AML-193 (cell line): ENCODE results near the gene ATP1B2.
"Not testable (repeated sequence)": the region's sequence is repeated elsewhere in the genome, so short reads cannot be mapped to it uniquely, and the experiment has no call there.

Experiments
- DNase-seq, 2 experiments: peaks; one replicate each; lab custom pipeline; 2025; lab: John Stamatoyannopoulos, UW

The ATP1B2 gene

DNA sequence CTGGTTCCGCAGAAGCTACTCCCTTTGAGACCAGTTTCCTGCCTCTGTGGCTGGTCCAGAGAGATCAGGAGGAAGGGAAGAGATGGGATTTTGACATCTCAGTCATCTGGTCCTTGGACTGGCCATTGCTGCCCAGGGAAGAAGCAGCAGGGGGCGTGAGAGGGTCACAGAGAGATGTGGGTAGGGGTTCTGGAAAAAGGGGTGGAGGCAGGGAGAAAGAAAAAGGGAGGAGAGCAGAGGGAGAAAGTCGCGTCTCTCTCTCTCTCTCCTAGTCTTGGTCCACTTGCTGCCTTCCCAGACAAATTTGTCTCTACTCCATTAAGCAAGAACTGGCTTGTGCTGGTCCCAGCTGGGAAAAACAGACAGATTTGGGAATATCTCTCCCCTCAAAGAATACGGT is 16.3 kb upstream of the ATP1B2 start:
- DNase-seq: peak in 1 of 2 experiments; percentile 2

DNA sequence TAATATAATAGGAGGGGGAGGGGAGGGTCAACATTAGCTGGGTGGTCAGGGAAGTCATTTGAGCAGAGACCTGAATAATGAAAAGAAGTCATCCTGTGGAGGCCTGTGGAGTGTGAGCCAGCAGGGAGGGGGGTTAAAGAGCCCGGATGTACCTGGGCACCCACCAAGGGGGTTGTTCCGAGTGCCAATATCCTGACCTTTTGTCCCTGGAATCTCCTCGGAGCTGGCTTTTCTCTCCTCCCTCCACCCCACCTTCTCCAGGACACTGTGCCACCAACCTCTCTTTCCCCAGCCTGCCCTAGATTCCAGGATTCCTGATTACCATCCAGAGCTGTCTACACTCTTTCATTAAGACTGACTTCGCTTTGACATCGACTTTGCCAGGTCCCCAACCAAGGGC is 14.6 kb upstream of the ATP1B2 start:
- no peak for DNase-seq

DNA sequence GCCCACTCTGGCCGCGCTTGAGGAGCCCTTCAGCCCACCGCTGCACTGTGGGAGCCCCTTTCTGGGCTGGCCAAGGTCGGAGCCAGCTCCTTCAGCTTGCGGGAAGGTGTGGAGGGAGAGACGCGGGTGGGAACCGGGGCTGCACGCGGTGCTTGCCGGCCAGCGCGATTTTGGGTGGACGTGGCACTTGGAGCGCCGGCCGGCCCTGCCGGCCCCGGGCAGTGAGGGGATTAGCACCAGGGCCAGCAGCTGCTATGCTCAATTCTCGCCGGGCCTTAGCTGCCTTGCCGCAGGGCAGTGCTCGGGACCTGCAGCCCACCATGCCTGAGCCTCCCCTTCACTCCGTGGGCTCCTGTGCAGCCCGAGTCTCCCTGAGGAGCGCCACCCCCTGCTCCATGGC is 9.9 kb upstream of the ATP1B2 start:
- DNase-seq: no peak

DNA sequence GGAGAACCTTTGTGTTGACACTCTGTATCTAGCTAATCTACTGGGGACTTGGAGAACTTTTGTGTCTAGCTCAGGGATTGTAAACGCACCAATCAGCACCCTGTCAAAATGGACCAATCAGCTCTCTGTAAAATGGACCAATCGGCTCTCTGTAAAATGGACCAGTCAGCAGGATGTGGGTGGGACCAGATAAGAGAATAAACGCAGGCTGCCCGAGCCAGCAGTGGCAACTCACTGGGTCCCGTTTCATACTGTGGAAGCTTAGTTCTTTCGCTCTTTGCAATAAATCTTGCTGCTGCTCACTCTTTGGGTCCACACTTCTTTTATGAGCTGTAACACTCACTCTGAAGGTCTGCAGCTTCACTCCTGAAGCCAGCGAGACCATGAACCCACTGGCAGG is 9.1 kb upstream of the ATP1B2 start:
- not testable (repeated sequence) for DNase-seq

DNA sequence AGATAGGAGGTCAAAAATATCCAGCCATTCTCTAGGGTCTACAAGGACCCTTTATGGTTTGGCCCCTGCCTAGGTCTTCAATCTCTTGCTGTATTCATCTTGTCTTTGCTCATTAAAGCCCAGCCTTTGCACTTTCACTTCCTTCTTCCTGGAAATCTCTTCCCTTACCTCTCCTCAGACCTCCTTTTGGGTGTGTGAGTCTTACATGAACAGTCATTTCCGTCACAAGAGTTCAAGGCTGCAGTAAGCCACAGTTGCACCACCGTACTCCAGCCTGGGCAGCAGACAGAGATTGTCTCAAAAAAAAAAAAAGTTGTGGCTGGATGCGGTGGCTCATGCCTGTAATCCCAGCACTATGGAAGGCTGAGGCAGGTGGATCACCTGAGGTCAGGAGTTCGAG is 6.0 kb upstream of the ATP1B2 start:
- no peak for DNase-seq

DNA sequence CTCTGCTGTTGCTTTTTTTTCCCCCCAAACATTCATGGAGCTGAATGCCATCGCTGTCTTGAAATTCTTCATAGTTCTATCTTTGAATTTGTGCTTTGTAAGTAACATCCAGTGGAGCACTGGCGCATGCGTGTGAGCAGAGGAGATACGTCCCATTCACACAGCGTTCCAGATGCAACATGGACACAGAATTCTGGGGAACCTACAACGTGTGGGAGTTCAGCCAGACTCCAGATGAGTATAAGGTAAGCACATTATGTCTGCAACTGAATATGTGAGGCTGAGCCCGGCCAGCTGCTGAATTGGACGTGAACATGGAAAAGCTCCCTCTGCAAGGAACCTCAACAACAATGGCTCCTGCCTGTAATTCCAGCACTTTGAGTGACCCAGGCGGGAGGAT is 4.3 kb upstream of the ATP1B2 start:
- DNase-seq: no peak

DNA sequence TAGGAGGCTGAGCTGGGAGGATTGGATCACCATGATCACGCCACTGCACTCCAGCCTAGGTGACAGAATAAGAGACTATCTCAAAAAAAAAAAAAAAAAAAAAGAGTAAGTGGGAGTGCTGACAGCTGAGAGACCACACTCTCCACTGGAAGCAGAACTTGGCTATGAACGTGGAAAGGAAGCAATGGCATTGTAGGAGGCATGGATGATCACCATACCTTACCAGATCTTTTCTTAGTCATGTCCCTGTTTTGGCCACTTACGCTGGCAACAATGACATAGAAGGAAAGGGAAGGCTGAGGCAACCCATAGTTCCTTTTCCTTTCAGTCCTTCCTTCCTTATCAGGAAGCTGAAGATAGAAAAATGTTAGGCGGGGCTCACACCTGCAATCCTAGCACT is 3.7 kb upstream of the ATP1B2 start:
- no peak for DNase-seq

DNA sequence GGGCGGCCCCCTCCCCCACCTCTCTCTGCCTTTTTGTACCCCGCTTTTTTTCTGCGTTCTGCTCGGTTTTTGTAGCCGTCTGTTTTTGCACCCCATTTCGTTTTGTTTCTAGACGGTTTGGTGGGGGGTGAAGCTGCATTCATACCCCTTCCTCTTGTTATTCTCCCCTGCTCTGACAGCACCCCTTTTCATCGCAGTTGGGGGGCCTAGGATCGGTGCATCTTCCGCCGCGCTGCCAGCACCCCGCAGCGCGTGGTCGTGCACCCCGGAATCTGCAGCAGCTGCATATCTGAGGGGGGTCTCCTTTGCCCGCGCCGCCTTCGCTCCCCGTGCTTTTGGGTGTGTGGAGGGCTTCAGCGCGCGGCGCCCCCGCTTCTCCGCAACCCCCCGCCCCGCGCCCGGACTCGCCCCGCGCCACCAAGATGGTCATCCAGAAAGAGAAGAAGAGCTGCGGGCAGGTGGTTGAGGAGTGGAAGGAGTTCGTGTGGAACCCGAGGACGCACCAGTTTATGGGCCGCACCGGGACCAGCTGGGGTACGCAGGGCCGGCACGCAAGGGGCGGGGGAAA is 455 bp downstream of the ATP1B2 start:
- no peak for DNase-seq

DNA sequence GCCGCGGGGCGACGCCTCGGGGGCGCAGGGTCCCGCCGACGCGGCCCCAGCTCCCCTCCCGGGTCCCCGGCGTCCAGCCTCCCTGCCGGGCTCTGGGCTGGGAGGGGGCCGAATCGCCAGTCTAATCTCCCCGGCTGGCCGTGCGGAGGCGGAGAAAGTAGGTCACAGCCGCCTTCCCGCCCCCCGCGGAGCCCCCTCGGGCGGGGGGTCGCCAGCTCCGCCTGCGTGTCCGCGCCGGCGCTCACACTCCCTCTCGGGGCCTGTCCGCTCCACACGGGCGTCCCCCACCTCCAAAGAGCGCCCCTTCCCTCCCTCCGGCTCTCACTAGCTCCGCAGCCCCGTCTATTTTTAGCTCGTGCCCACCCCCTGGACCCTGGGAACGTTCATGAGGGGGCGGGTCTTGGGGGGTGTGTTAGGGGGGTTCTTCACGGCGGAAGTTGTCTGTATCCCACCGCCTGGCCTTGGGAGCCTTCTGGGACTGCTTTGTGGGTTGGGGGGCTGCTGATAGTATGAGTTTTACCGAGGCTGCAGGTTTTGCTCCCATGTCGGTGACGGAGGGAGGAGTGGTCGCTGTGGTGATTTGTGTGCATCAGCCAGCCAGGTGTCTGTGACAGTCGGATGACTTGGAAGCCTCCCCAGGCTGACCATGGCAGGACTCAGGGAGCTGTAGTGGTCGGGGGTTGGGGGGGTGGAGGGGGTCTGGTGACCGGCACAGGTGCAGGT is 1.1 kb downstream of the ATP1B2 start:
- DNase-seq: no peak

DNA sequence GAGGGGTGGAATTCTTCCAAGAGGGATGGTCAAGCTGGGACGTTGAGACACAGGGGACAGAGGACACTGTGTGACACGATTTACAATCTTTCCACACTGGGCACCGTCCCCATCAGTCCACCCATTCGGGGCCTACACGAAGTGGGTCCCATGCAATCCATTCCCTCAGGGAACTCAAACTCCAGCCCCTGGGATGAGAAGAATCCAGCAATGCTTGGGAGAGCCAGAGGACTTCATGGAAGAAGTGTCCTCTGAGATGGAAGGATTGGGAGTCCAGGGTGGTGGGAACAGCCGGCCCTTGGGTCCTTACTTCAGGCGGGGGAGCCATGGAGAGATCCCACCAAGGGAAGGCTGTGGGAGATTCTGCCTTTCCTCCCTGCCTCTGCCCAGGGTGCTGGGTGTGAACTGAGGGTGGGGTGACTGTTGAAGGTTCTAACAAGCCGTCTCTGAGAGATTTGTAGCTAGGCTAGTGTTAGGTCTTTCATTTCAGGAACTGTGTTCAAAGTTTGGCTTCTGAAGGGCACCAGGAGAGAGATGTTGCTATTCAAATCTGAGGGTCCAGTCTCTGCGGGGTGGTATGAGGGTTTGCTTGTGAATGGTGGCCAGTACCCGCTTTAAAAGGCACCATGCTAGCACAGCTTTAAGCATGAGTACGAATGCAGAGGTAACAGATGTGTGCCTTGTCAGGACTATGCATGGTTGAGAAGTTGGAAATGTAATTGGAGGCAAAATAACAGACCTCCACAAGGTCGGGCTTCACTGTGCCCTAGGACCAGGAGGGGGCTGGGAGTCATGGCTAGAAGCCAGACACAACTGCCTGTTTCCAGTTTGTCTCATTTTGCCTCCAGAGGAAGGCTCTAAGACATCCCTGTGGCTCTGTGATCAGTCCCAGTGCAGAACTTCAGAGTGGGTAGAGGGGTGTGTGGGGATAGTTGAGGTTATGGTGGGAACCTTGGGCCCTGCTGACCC is 1.9 kb downstream of the ATP1B2 start:
- DNase-seq: no peak

DNA sequence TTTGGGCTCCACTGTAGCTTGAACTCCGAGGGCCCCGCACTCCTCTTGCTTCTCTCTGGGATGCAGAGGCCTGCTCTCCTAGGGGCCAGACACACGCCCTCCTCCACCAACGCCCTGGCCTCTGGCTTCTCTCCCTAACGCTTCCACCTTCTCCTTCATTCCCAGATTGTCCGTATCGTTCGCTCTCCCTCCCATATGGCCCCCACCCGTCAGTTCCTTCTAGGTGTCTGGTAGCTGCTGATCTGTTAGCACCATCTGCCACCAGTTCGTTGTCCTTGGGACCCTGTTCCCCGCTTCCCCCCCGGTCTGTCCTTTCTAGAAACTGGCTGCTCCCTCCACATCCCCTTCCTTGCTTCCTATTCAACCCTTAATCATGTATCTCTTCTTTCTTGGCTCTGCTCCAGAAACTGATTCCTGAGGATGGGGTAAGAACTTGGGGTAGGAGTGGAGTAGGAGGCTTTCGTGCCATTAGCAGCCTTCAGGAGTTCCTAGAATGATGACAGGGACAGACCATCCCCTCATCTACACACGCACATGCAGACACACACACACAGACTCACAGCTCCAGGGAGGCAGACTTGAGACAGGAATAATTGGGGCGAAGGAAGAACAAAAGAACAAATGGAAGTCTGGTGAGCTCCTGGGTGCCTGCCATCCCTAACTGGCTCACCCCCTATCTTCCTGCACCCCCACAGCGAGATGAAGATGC is 4.3 kb downstream of the ATP1B2 start:
- no peak for DNase-seq

DNA sequence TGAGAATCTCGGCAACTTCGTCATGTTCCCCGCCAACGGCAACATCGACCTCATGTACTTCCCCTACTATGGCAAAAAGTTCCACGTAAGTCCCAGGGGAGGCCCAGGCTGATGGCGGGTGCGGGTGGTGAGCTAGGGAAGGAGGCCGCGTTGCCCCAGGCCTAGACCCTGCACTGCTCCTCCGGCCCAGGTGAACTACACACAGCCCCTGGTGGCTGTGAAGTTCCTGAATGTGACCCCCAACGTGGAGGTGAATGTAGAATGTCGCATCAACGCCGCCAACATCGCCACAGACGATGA is 4.8 kb downstream of the ATP1B2 start:
- no peak for DNase-seq

DNA sequence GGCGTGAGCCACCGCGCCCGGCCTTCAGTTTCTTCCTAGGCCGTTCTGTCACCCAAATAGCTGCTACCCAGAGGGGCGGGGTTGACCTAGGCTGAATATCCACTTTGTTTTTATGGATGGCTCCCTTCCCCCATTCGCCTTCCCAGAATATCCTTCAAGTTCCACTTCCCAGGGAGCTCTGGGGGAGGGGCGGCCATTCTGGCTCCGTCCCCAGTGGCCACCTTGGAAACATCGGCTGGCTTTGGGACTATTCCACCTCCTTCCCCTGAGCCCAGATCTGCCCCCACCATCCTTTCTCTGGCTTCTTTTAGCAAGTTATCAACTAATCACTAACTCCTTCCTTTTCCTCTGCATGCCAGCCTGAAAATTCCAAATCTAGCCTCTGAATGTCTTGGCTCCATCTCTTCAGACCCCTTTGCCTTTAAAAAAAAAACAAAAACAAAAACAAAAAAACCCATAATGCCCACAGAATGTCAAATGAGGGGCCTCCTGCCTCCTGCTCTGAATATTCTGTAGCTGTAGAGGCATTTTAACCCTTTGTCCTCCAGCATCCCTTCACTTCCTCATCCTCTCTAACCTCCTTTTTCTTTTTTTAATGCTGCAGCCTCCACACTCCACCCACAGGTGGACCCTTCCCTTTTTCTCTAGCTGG is 6.4 kb downstream of the ATP1B2 start:
- DNase-seq: no peak

DNA sequence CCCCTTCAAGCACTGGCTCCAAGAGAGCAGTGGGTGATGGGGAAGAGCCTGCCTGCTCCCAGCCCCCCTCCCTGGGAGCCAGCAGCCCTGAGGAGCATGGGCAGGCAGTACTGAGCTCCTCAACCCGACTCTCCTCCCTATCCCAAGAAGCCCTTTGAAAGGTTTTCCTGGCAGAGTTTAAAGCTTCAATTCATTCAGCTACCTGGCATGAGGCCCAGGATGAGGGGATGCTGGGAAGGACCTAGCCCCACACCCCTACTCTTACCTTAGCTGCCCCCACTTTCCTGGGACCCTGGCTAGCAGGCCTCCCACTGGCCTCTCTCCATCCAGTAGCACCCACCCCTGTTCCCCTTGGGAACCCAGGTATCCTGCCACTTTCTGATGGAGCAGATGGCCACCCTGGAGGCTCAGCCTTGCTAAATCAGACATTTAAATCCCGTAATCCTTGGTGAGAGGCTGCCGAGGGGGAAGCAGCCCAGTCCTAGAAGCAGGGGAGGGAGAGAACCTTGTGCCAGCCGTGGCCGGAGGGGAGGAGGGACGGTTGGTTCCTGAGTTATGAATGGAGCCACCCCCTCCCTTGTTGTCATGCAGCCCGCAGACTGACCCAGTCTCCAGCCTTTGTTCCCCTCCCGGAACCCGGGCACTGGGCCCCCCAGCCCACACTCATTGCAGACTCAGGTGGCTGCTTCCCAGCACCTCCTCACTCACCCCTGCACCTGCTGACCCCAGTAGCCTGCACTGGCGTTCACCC is 17.1 kb downstream of the ATP1B2 start:
- DNase-seq: no peak

DNA sequence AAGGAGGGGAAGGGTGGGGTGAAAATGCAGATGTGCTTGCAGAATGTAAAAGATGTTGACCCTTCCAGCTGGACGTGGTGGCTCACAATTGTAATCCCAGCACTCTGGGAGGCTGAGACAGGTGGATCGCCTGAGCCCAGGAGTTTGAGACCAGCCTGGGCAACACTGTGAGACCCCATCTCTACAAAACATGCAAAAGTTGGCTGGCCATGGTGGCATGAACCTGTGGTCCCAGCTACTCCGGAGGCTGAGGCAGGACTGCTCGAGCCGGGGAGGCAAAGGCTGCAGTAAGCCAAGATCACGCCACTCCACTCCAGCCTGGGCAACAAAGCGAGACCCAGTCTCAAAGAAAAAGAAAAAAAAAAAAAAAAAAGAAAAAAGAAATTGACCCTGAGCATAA is 17.8 kb downstream of the ATP1B2 start:
- no peak for DNase-seq

DNA sequence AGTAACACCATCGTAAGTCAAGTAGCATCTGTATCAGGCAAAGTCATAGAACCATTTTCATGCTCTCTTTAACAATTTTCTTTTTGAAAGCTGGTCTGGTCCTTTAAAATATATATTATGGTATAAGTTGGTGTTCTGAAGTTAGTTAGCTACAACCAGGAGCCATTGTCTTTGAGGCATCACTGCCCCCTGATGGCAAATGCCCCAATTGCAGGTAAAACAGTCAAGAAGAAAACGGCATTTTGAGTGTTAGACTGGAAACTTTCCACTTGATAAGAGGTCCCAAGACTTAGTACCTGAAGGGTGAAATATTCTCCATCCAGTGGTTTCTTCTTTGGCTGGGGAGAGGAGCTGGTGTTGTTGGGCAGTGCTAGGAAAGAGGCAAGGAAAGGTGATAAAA is 22.5 kb downstream of the ATP1B2 start:
- DNase-seq: peak in 1 of 2 experiments; percentile 6

DNA sequence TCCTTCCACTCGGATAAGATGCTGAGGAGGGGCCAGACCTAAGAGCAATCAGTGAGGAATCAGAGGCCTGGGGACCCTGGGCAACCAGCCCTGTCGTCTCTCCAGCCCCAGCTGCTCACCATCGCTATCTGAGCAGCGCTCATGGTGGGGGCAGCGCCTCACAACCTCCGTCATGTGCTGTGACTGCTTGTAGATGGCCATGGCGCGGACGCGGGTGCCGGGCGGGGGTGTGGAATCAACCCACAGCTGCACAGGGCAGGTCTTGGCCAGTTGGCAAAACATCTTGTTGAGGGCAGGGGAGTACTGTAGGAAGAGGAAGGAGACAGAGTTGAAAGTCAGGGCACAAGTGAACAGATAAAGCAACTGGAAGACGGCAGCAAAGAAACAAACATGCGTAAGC is 24.2 kb downstream of the ATP1B2 start:
- no peak for DNase-seq

DNA sequence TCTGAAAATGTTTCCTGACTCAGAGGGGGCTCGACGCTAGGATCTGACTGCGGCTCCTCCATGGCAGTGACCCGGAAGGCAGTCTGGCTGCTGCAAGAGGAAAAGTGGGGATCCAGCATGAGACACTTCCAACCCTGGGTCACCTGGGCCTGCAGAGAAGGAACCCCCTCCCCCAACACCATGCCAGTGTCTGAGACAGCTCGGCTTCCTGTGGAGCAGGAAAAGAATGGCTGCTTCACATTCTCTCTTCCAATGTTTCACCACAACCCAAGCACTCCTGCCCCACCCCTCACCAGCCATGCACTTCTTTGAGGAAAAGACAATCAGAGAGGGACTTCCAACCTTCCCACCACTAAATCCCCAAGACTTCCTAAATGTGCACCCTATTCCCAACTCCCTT is 25.8 kb downstream of the ATP1B2 start:
- DNase-seq: no peak

DNA sequence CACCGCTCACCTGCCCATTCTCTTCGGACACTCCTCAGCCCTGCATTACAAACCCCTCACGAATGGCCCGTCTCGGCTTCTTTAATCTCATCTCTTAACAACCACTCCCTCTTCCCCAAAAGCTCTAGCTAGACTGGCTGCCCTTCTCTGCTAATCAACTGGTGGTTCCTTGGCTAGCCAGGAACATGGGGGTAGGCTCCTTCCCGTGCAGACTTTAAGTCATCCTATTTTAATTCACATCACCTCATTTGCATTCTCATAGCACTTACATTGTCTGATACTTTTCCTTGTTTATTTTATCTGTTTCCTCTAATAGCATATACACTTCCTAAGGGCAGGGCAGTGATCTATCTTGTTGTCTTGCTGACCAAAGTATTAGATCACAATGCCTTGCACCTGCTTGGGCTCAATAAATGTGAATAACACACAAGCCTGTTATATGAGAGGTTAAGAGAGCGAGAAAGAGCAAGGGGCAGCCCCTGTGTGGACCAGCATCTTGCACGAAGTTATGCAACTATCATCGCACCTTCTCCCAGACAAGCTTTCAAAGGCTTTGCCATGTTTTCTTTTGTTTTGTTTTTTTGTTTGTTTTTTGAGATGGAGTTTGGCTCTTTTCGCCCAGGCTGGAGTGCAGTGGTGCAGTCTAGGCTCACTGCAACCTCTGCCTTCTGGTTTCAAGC is 26.8 kb downstream of the ATP1B2 start:
- DNase-seq: no peak

DNA sequence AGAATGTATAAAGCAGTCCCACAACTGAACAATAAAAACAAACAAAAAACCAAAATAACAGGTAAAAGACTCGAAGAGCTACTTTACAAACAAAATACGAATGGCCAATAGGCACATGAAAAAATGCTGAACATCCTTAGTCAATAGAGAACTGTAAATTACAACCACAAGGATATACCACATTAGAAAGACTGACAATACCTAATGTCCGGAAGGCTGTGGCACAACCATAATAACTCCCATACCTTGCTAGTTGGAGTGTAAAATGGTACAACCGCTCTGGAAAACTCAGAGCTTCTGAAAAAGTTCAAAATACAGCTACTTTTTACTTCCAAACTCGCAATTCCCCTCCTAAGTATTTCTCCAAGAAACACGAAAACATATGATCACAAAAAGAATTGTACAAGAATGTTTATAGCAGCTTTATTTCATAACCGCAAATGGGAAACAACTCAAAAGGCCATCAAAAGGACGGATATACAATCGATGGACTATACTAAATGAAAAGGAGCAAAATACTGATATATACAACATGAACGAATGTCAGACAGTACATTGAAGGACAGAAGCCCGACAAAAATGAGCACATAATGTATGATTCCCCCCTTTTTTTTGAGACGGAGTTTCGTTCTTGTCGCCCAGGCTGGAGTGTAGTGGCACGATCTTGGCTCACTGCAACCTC is 34.3 kb downstream of the ATP1B2 start:
- no peak for DNase-seq
